ENCODE results near the gene NECTIN1.

Gene NECTIN1

DNA sequence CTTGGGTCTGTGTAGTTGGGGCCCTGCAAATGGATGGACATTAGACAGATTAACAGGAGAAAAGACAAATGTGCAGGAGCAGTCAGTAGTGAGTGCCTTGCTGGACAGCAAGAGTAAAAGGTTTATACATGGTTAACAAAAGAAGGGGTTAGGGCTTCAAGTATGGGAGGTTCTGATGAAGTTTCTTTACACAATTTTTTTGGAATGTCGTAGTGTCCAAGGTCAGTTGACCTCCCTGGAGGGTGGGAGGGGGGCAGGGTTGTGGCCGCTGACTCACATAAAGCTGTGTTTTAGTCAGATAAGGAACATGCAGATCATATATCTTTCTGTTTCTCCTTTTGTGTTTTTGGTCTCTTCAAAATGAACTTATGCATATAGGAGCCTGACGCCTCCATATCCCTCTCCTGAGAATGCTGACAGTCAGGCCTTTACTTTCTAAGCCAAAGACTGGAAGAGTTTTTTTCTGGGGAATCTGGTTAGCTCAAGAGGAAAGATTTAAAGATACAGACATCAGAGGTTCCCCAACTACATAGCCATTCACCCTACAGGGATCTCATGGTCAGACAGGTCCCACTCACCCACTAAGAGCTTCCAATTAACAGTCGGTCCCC, 134.3 kb downstream of the NECTIN1 start:
- DNase-seq (ENCODE audit: low read depth in 1 of 2, low spot score in 1 of 2): no peak

- DNase-seq (ENCODE audit: low read depth in 1 of 2, low spot score in 1 of 2): no peak
Observed at GRCh38 chr11:119593346-119593745, 135.7 kb downstream of the NECTIN1 start.

GRCh38 chr11:119592642-119593041, 136.4 kb downstream of the NECTIN1 start:
- DNase-seq (ENCODE audit: low read depth in 1 of 2, low spot score in 1 of 2): no peak

DNA sequence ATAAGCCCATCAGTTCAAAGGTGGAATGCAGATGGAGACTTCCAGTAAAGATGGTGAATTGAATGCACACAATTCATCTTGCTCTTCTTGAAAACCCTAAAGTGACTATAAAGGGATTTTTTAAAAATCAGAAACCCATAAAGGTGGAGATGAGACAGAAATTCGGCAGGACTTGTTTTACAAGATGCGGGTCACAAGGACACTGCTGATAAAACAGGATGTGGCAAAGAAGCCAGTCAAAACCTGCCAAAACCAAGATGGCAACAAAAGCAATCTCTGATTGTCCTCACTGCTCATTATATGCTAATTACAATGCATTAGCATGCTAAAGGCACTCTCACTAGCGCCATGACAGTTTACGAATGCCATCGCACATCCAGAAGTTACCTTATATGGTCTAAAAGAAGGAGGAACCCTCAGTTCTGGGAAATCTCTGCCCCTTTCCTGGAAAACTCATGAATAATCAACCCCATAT, 137.1 kb downstream of the NECTIN1 start:
- DNase-seq (ENCODE audit: low read depth in 1 of 2, low spot score in 1 of 2): no peak

DNA sequence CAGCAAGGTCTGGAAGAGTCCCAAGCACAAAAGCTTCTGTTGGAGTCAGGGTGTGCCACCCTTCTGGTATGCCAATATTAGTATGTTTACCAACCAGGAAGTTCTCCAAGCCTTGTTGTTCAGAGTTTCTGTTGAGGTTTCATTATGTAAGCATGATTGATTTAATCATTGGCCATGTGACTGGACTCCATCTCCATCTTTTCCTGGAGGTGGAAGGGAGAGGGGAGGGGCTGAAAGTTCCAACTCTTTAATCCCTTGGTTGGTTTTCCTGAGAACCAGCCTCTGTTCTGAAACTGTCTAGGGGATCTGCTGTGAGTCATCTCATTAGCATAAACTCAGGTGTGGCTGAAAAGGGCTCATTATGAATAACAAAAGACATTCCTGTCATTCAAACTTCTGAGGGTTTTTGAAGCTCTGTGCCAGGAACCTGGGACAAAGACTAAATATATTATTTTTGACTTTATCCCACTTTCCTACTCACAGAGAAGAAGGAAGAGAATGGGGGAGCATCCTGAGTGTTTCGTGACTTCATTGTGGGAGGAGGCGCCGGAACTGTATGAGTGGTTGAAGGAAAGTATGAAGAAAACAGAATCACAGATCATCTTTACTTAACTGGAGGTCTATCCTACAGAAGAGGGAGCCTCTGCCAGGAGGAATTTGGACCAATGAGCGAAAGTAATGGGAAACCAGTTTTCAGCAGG, 138.2 kb downstream of the NECTIN1 start:
- no peak for DNase-seq (ENCODE audit: low read depth in 1 of 2, low spot score in 1 of 2)

GRCh38 chr11:119589001-119589400, 140.0 kb downstream of the NECTIN1 start:
- DNase-seq (ENCODE audit: low read depth in 1 of 2, low spot score in 1 of 2): no peak
